Natural killer cell (primary cell): ENCODE measurements around the gene OGFOD3. TPM values are rescaled to one million over a fixed set of nuclear protein-coding genes. Genes with fewer than 3 reads are reported as not detected.

Experiments used
- ATAC-seq, 3 donors: fragments of 150-1000 bp in 2 of 3; fragments of 200-7000 bp in 1 of 3; cut with Tn5 transposase; 1 replicate in 1 of 3; 2 replicates in 2 of 3; pipeline ENCODE4 v1.10.0; 2021; ENCODE audit warnings: mild to moderate bottlenecking in 2 of 3, moderate library complexity in 2 of 3
- DNase-seq, 2 donors: peaks; one replicate each; pipeline versions ENCODE4 v3.0.0 to v3.0.0-alpha.2; 2013 to 2021; ENCODE audit warnings: mixed read lengths in 1 of 2
- H3K27ac ChIP-seq: one replicate; pipeline ENCODE4 v1.5.1; 2013; ENCODE audit warnings: mild to moderate bottlenecking, low read length
- H3K27me3 ChIP-seq: one replicate; pipeline ENCODE4 v1.6.1; 2013; ENCODE audit warnings: low read length; ENCODE audit not compliant: control insufficient read depth, insufficient read depth
- H3K36me3 ChIP-seq: one replicate; pipeline ENCODE4 v1.6.1; 2013; ENCODE audit warnings: low read length; ENCODE audit not compliant: control insufficient read depth, insufficient read depth
- H3K4me1 ChIP-seq: one replicate; pipeline ENCODE4 v1.6.1; 2013; ENCODE audit warnings: low read length; ENCODE audit not compliant: control insufficient read depth, insufficient read depth
- H3K4me3 ChIP-seq: one replicate; pipeline ENCODE4 v1.5.1; 2013; ENCODE audit warnings: low read length
- H3K9me3 ChIP-seq: one replicate; pipeline ENCODE4 v1.6.1; 2013; ENCODE audit warnings: low read length; ENCODE audit not compliant: control insufficient read depth, insufficient read depth
- H3K27ac Mint-ChIP-seq, 2 donors: one replicate each; pipeline ENCODE4 v1.8.0; 2022; ENCODE audit warnings: mild to moderate bottlenecking in 2 of 2, mixed read lengths in 2 of 2, moderate library complexity in 1 of 2
- H3K27me3 Mint-ChIP-seq, 2 donors: one replicate each; pipeline ENCODE4 v1.8.0; 2022; ENCODE audit warnings: low read depth in 2 of 2, mixed read lengths in 2 of 2
- H3K36me3 Mint-ChIP-seq: one replicate; pipeline ENCODE4 v1.8.0; 2022; ENCODE audit warnings: mixed read lengths
- H3K4me1 Mint-ChIP-seq, 2 donors: one replicate each; pipeline ENCODE4 v1.8.0; 2022; ENCODE audit warnings: mixed read lengths in 2 of 2
- H3K4me3 Mint-ChIP-seq: one replicate; pipeline ENCODE4 v1.8.0; 2022; ENCODE audit warnings: mild to moderate bottlenecking, moderate library complexity, mixed read lengths
- H3K9me3 Mint-ChIP-seq, 2 donors: one replicate each; pipeline ENCODE4 v1.8.0; 2022; ENCODE audit warnings: mixed read lengths in 2 of 2
- CTCF ChIP-seq: fragments of 200-600 bp; IDR thresholded peaks from one replicate; pipeline ENCODE4 v1.8.0; 2022; ENCODE audit warnings: antibody characterized with exemption
- WGBS: methylation state at CpG from one replicate; pipeline ENCODE4 v1.1.7; 2013; ENCODE audit warnings: missing lambda C conversion rate; ENCODE audit not compliant: insufficient coverage; 5-methylcytosine and 5-hydroxymethylcytosine counted together
- intact Hi-C: fragments of 100-400 bp; cut with micrococcal nuclease; formaldehyde crosslinking; loops from one replicate; pipeline ENCODE4 v1.14.2; 2022
- total RNA-seq, 4 donors: library from RNA; stranded (reverse); fragments of 120-200 nt in 1 of 4; gene quantifications; one replicate each; pipeline versions ENCODE4 v1.2.3 to v1.2.4, GENCODE V29; 2013 to 2022

The OGFOD3 gene
- total RNA-seq, 3 donors from 2014 or later (not counting 1 experiment from before 2014, with no cell fraction given) = 21.6 to 28.6 (median 23.3) TPM

- no peak overlapping the region for H3K4me3 Mint-ChIP-seq
- H3K9me3 ChIP-seq = no peaks in the 10 kb centered on the region
- no peak for ATAC-seq
- no peaks in the 10 kb centered on the region for H3K27me3 Mint-ChIP-seq
- H3K36me3 ChIP-seq = peaks cover 50% of the 10 kb centered on the region
- H3K4me3 ChIP-seq = no peak overlapping the region
- no peak overlapping the region for H3K27ac Mint-ChIP-seq
- TF ChIP-seq CTCF = no peak
- H3K4me1 ChIP-seq = peaks cover 60% of the 10 kb centered on the region
- H3K9me3 Mint-ChIP-seq = no peaks in the 10 kb centered on the region
- H3K27me3 ChIP-seq = no peaks in the 10 kb centered on the region
- intact Hi-C loops = no loop called here
- H3K4me1 Mint-ChIP-seq = peaks cover 15 to 42% of the 10 kb centered on the region in 2 donors
- H3K36me3 Mint-ChIP-seq = no peaks in the 10 kb centered on the region
- WGBS = 48% methylated on average over 19 of the region's 19 CpGs
- DNase-seq = no peak
- no peak overlapping the region for H3K27ac ChIP-seq
These were observed 26.6 kb upstream of the OGFOD3 start for GRCh38 chr17:82444941-82445521.

- no peak for ATAC-seq
- Histone ChIP-seq H3K36me3 (peaks cover 52% of the 10 kb centered on the region), H3K27ac (no peak overlapping the region), H3K27me3 (no peaks in the 10 kb centered on the region), H3K4me1 (peaks cover 60% of the 10 kb centered on the region), H3K4me3 (no peak overlapping the region), H3K9me3 (no peaks in the 10 kb centered on the region)
- TF ChIP-seq CTCF = no peak
- intact Hi-C loops = no loop called here
- no peaks in the 10 kb centered on the region for H3K36me3 Mint-ChIP-seq
- 88% methylated on average over 35 of the region's 35 CpGs for WGBS
- H3K4me1 Mint-ChIP-seq = peaks cover 8 to 37% of the 10 kb centered on the region in 2 donors
- no peaks in the 10 kb centered on the region for H3K27me3 Mint-ChIP-seq
- no peak overlapping the region for H3K27ac Mint-ChIP-seq
- no peaks in the 10 kb centered on the region for H3K9me3 Mint-ChIP-seq
- no peak for DNase-seq
- no peak overlapping the region for H3K4me3 Mint-ChIP-seq
These were observed 26.0 kb upstream of the OGFOD3 start for GRCh38 chr17:82444284-82444893.

GRCh38 chr17:82443465-82444283 lies 25.3 kb upstream of the OGFOD3 start:
- peaks cover 56% of the 10 kb centered on the region for H3K4me1 ChIP-seq
- no peak for ATAC-seq
- H3K27me3 Mint-ChIP-seq = no peaks in the 10 kb centered on the region
- no peaks in the 10 kb centered on the region for H3K9me3 ChIP-seq
- no peak for DNase-seq
- H3K36me3 ChIP-seq = peaks cover 52% of the 10 kb centered on the region
- intact Hi-C loops = no loop called here
- H3K27ac ChIP-seq = no peak overlapping the region
- H3K4me3 ChIP-seq = no peak overlapping the region
- no peaks in the 10 kb centered on the region for H3K9me3 Mint-ChIP-seq
- no peak overlapping the region for H3K4me3 Mint-ChIP-seq
- no peaks in the 10 kb centered on the region for H3K36me3 Mint-ChIP-seq
- WGBS = 96% methylated on average over 30 of the region's 40 CpGs
- no peak for TF ChIP-seq CTCF
- H3K27me3 ChIP-seq = no peaks in the 10 kb centered on the region
- peaks cover 6 to 31% of the 10 kb centered on the region in 2 donors for H3K4me1 Mint-ChIP-seq
- no peak overlapping the region for H3K27ac Mint-ChIP-seq
